BLaER1 (cell line): ENCODE data around the gene FAM180B.
"Not testable (repeated sequence)": the region's sequence is repeated elsewhere in the genome, so short reads cannot be mapped to it uniquely, and the experiment has no call there.

ENCODE experiments used
- H3K27ac ChIP-seq: shearing (Covaris generic); formaldehyde crosslinking; 2 replicates; pipeline ENCODE4 v1.8.1; 2022
- H3K27me3 ChIP-seq: shearing (Covaris generic); formaldehyde crosslinking; 2 replicates; pipeline ENCODE4 v1.8.1; 2022
- H3K36me3 ChIP-seq: shearing (Covaris generic); formaldehyde crosslinking; 2 replicates; pipeline ENCODE4 v1.8.1; 2022
- H3K4me1 ChIP-seq: shearing (Covaris generic); formaldehyde crosslinking; 2 replicates; pipeline ENCODE4 v1.8.1; 2022
- H3K4me2 ChIP-seq: shearing (Covaris generic); formaldehyde crosslinking; 2 replicates; pipeline ENCODE4 v1.8.1; 2022
- H3K4me3 ChIP-seq: shearing (Covaris generic); formaldehyde crosslinking; 2 replicates; pipeline ENCODE4 v1.8.1; 2022
- H3K9ac ChIP-seq: shearing (Covaris generic); formaldehyde crosslinking; 2 replicates; pipeline ENCODE4 v1.8.1; 2022
- H3K9me3 ChIP-seq: shearing (Covaris generic); formaldehyde crosslinking; 2 replicates; pipeline ENCODE4 v1.8.1; 2022
- H4K20me1 ChIP-seq: shearing (Covaris generic); formaldehyde crosslinking; 2 replicates; pipeline ENCODE4 v1.8.1; 2022
- Cebpa-rat ChIP-seq: shearing (Covaris generic); IDR thresholded peaks from 2 replicates; pipeline ENCODE4 v1.8.1; 2022

Gene FAM180B

GRCh38 chr11:47607380-47607779 is 20.9 kb downstream of the FAM180B start:
- no peak overlapping the region for H3K27ac ChIP-seq
- no peaks in the 10 kb centered on the region for H3K27me3 ChIP-seq
- no peaks in the 10 kb centered on the region for H3K9me3 ChIP-seq
- H3K4me1 ChIP-seq: peaks cover 38% of the 10 kb centered on the region
- no peaks in the 10 kb centered on the region for H4K20me1 ChIP-seq
- 0 out of 2 replicates have a peak overlapping the region, but pooled peaks have one; percentile 48 for H3K4me2 ChIP-seq
- no peak overlapping the region for H3K9ac ChIP-seq
- TF ChIP-seq Cebpa-rat: no peak
- H3K36me3 ChIP-seq: peaks cover 13% of the 10 kb centered on the region; the same call in 1 of the 2 replicates
- H3K4me3 ChIP-seq: no peak overlapping the region

DNA sequence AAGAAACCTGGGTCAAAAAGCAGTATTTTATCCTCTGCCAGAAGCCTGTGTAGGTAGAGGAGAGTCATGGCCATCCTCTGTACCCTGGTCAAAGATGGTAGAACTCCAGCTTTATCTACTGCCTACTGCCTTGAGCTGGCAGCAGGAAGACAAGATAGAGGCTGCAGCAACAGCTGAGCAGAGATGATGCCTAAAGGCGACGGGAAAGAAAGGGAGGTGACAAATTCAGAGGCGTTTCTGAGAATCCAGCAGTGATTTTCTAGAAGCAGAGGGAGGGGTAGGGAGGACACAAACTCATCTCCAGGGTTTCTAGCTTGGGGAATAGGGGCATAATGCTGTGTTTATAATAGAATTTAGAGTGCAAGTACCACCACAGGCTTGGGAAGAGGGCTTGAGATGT is 23.2 kb downstream of the FAM180B start:
- H3K4me2 ChIP-seq: no peak overlapping the region
- H3K4me3 ChIP-seq: no peak overlapping the region
- H3K9ac ChIP-seq: no peak overlapping the region
- H3K36me3 ChIP-seq: peaks cover 13% of the 10 kb centered on the region; the same call in 1 of the 2 replicates
- H3K27me3 ChIP-seq: no peaks in the 10 kb centered on the region
- no peak overlapping the region for H3K27ac ChIP-seq
- no peak for TF ChIP-seq Cebpa-rat
- no peaks in the 10 kb centered on the region for H4K20me1 ChIP-seq
- H3K9me3 ChIP-seq: no peaks in the 10 kb centered on the region
- peaks cover 52% of the 10 kb centered on the region for H3K4me1 ChIP-seq

- Histone ChIP-seq H3K9ac (peak overlapping the region; percentile 7; the same call in 1 of the 2 replicates), H3K27ac (peak overlapping the region; percentile 67), H4K20me1 (no peaks in the 10 kb centered on the region), H3K36me3 (peaks cover 24% of the 10 kb centered on the region), H3K4me1 (peaks cover 48% of the 10 kb centered on the region), H3K4me3 (no peak overlapping the region), H3K4me2 (peak overlapping the region; percentile 60), H3K9me3 (no peaks in the 10 kb centered on the region), H3K27me3 (no peaks in the 10 kb centered on the region)
- TF ChIP-seq Cebpa-rat: no peak
Measured at GRCh38 chr11:47611348-47611794, 24.9 kb downstream of the FAM180B start.

DNA sequence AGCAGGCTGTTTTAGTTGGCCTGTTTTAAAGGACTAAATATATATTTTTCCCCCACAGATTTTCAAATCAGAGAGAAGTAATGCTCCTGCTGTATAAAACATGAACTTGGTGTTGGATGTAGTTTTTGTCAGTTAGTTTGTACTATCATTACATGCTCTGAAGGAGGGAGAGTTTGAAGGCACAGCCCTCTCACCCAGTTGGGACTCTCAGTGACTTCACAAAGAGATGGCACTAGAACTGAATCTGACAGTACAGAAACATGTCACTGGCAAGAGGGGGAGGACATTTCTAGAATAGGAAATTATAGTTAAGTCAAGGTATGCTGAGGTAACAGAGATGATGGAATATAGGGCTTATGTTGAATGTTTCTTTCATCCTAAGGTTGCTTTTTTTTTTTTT is 28.8 kb downstream of the FAM180B start:
- H3K9ac ChIP-seq: no peak overlapping the region
- peaks cover 46% of the 10 kb centered on the region for H3K4me1 ChIP-seq
- no peak overlapping the region for H3K4me3 ChIP-seq
- H3K9me3 ChIP-seq: no peaks in the 10 kb centered on the region
- H3K27me3 ChIP-seq: no peaks in the 10 kb centered on the region
- no peak for TF ChIP-seq Cebpa-rat
- H3K27ac ChIP-seq: no peak overlapping the region
- H4K20me1 ChIP-seq: no peaks in the 10 kb centered on the region
- no peak overlapping the region for H3K4me2 ChIP-seq
- H3K36me3 ChIP-seq: peaks cover 58% of the 10 kb centered on the region

DNA sequence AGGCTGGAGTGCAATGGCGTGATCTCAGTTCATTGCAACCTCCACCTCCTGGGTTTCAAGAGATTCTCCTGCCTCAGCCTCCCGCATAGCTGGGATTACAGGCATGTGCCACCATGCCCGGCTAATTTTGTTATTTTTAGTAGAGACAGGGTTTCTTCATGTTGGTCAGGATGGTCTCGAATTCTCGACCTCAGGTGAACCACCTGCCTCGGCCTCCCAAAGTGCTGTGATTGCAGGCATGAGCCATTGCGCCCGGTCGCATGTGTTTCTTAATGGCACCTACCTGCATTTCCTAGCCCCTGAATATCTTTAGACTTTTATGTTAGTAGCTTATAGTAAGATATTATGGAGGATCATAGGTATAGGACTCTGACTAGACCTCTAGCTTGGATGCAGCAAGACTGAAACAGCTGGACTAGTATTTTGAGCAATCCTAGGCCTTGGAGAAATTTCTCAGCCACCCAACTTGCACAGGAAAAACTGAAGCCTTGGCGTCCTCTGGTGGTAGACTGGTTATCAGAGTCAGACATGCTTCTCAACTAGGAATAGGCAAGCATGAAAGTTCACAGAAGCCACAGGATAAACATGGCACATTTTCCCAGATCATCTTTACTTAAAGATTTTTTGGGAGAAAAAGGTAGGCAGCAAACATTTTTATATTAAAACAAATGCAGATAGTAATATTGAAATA is 30.4 kb downstream of the FAM180B start:
- no peaks in the 10 kb centered on the region for H4K20me1 ChIP-seq
- no peak for TF ChIP-seq Cebpa-rat
- H3K27me3 ChIP-seq: no peaks in the 10 kb centered on the region
- H3K9me3 ChIP-seq: no peaks in the 10 kb centered on the region
- no peak overlapping the region; the same call in 1 of the 2 replicates for H3K4me2 ChIP-seq
- H3K27ac ChIP-seq: no peak overlapping the region
- H3K9ac ChIP-seq: no peak overlapping the region
- peaks cover 66% of the 10 kb centered on the region for H3K36me3 ChIP-seq
- H3K4me1 ChIP-seq: peaks cover 30% of the 10 kb centered on the region
- no peak overlapping the region for H3K4me3 ChIP-seq

GRCh38 chr11:47617417-47617809 is 30.9 kb downstream of the FAM180B start:
- Histone ChIP-seq H3K9ac (no peak overlapping the region), H4K20me1 (no peaks in the 10 kb centered on the region), H3K27me3 (no peaks in the 10 kb centered on the region), H3K9me3 (no peaks in the 10 kb centered on the region), H3K4me3 (no peak overlapping the region), H3K4me2 (peak overlapping the region; percentile 20; the same call in 1 of the 2 replicates), H3K4me1 (peaks cover 25% of the 10 kb centered on the region), H3K36me3 (peaks cover 72% of the 10 kb centered on the region), H3K27ac (no peak overlapping the region)
- TF ChIP-seq Cebpa-rat: no peak

DNA sequence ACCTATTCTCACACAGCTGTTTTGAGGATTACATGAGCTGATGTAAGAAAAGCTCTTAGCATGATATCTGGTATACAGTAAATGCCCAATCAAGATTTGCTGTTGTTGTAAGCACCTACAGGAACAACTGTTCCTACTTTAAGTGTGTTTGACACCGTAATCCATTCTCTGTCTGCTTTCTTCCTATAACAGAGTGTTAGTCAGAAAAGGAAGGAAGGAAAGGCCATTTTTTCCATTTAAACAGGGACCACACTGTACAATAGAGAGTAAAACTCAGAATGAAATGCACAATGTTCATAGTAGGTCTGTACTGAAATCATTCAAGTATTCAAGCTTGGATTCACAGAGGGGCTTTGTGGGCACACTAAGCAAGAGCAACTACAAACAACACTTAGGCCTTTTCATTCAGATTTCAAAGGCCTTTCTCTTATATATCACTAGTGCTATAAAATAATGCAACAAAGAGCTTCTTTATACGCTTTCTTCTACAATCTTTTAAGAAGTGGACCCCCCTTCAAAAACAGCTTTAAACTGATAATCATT is 34.4 kb downstream of the FAM180B start:
- no peaks in the 10 kb centered on the region for H3K9me3 ChIP-seq
- no peaks in the 10 kb centered on the region for H4K20me1 ChIP-seq
- TF ChIP-seq Cebpa-rat: no peak
- peaks cover 100% of the 10 kb centered on the region for H3K36me3 ChIP-seq
- H3K27me3 ChIP-seq: no peaks in the 10 kb centered on the region
- H3K4me2 ChIP-seq: no peak overlapping the region
- H3K9ac ChIP-seq: no peak overlapping the region
- H3K4me3 ChIP-seq: no peak overlapping the region
- peaks cover 10% of the 10 kb centered on the region for H3K4me1 ChIP-seq
- no peak overlapping the region for H3K27ac ChIP-seq

DNA sequence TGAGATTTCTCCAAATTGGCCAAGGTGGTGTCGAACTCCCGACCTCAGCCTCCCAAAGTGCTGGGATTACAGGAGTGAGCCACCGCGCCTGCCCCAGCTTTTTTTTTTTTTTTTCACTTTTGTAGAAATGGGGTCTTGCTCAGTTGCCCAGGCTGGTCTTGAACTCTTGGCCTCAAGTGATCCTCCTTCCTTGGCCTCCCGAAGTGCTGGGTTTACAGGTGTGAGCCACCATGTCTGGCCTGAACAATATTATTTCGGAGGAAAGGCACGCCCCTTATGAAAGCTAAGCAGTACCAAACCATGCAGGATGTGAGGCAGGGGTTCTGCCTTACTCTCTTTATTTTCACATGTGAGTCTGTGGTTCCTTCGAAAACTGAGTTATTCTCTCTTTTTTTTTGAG is 39.8 kb downstream of the FAM180B start:
- no peak overlapping the region for H3K27ac ChIP-seq
- no peak overlapping the region for H3K4me3 ChIP-seq
- H4K20me1 ChIP-seq: no peaks in the 10 kb centered on the region
- no peaks in the 10 kb centered on the region for H3K27me3 ChIP-seq
- H3K4me2 ChIP-seq: no peak overlapping the region
- no peaks in the 10 kb centered on the region for H3K9me3 ChIP-seq
- H3K36me3 ChIP-seq: peaks cover 100% of the 10 kb centered on the region
- TF ChIP-seq Cebpa-rat: no peak
- no peak overlapping the region for H3K9ac ChIP-seq
- no peaks in the 10 kb centered on the region for H3K4me1 ChIP-seq

DNA sequence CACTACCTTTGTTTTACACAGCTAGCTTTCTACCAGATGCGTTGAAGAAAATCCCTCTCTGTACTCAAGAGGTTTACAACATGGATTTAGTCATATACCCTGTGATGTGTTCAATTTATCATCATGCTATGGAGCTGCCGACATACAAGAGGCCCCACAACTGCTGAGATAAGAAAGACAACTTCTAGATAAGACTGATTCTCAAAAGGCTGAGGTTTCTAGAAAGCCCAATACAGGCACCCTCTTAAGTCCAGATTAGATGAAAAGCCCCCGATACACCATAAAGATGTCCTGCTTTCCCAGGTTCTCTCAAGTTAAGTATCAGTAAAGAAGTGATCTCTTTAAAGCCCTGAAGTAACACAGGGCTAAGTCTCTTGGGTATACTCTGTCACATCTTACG is 41.5 kb downstream of the FAM180B start:
- H3K4me2 ChIP-seq: no peak overlapping the region
- no peak overlapping the region for H3K27ac ChIP-seq
- TF ChIP-seq Cebpa-rat: no peak
- peaks cover 100% of the 10 kb centered on the region for H3K36me3 ChIP-seq
- H3K27me3 ChIP-seq: no peaks in the 10 kb centered on the region
- no peaks in the 10 kb centered on the region for H3K4me1 ChIP-seq
- no peaks in the 10 kb centered on the region for H3K9me3 ChIP-seq
- H4K20me1 ChIP-seq: no peaks in the 10 kb centered on the region
- no peak overlapping the region for H3K4me3 ChIP-seq
- no peak overlapping the region for H3K9ac ChIP-seq

DNA sequence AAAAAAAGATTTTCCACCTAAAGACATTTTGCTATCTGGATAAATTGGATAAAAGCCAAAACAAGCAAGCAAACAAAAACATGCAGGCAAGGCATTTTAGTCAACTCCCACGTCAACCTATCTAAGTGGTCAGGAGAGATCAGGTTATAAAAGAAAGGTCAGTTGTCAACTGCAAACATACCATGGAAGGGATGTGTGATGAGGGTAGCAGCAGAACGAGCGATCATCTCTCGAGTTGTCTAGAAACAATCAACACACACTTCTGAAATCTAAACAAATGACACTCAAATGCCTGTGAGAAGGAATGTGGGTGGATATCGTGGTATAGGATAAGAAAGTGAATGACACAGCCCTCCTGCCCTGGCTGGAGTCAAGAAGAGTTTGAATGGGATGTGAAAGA is 45.0 kb downstream of the FAM180B start:
- Histone ChIP-seq H3K4me3 (no peak overlapping the region), H3K36me3 (peaks cover 99% of the 10 kb centered on the region), H3K27ac (no peak overlapping the region), H3K4me2 (no peak overlapping the region), H3K9ac (no peak overlapping the region), H3K9me3 (no peaks in the 10 kb centered on the region), H3K27me3 (no peaks in the 10 kb centered on the region), H4K20me1 (no peaks in the 10 kb centered on the region), H3K4me1 (no peaks in the 10 kb centered on the region)
- TF ChIP-seq Cebpa-rat: no peak

GRCh38 chr11:47636331-47636730 is 49.9 kb downstream of the FAM180B start:
- H3K9me3 ChIP-seq, H3K4me2 ChIP-seq, H3K27ac ChIP-seq, H3K9ac ChIP-seq, H3K4me3 ChIP-seq, H3K27me3 ChIP-seq: not testable (repeated sequence)
- Histone ChIP-seq H3K4me1 (peaks cover 15% of the 10 kb centered on the region), H3K36me3 (peaks cover 87% of the 10 kb centered on the region), H4K20me1 (peaks cover 20% of the 10 kb centered on the region; the same call in 1 of the 2 replicates)
